ENCODE results near the gene AFTPH. TPM values are rescaled to one million over a fixed set of nuclear protein-coding genes. Genes with fewer than 3 reads are reported as not detected.

Gene AFTPH
- total and polyA plus RNA-seq, 9 of the 15 experiments (the other 6 are each of a cell fraction or from before 2014, with no cell fraction given): 8.0 to 26.2 (median 13.8) TPM

DNA sequence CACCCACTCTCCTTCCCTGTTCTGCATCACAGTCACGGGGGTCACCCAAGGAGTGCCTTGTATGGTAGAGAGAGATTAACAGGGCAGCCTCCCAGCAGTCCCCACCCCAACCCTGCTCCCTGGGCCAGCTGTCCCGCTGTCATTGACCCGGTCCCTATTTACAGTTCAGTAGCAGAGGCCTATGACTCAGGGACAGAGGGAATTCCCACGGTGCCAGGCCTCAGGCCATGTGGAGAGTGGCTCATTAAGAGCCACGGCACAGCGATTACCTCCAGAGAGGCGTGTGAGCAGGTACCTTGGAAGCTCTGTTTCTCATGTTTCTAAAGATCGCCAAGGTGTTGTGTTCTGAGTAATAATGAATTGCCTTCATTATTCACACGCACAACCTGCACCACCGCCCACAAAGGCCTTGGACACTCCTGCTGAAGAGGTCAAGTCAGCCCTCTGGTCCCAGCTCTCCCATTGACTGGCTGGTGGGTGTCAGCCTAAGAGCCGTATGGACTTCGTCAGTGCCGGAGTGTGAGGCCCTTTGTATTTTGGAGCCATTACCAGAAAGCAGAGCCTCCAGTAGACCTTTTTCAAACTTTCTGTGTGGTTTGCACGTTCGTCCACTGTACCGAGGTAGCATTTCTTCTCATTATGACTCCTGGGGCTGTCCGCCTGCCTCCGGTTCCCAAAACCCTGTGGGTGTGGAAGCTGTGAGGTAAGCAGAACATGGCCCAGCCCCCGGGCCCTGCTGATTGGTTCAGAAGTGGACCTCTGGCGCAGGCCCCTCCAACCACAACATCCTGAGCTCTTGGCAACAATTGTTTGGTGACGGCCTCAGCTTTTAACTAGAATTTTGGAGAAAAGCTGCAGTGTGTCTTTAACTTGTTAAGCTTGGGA is 82.6 kb downstream of the AFTPH start (continued):
- TF ChIP-seq, protein P1, sequence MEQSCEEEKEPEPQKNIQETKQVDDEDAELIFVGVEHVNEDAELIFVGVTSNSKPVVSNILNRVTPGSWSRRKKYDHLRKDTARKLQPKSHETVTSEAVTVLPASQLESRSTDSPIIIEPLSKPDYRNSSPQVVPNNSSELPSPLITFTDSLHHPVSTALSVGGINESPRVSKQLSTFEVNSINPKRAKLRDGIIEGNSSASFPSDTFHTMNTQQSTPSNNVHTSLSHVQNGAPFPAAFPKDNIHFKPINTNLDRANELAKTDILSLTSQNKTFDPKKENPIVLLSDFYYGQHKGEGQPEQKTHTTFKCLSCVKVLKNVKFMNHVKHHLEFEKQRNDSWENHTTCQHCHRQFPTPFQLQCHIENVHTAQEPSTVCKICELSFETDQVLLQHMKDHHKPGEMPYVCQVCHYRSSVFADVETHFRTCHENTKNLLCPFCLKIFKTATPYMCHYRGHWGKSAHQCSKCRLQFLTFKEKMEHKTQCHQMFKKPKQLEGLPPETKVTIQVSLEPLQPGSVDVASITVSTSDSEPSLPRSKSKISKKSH (CRISPR knock-in tag; IDR thresholded peaks at IDR 0.05): no peak
- TF ChIP-seq ETV5 (CRISPR knock-in tag; IDR thresholded peaks at IDR 0.05; ENCODE audit: low read depth): no peak
- TF ChIP-seq, protein P2, sequence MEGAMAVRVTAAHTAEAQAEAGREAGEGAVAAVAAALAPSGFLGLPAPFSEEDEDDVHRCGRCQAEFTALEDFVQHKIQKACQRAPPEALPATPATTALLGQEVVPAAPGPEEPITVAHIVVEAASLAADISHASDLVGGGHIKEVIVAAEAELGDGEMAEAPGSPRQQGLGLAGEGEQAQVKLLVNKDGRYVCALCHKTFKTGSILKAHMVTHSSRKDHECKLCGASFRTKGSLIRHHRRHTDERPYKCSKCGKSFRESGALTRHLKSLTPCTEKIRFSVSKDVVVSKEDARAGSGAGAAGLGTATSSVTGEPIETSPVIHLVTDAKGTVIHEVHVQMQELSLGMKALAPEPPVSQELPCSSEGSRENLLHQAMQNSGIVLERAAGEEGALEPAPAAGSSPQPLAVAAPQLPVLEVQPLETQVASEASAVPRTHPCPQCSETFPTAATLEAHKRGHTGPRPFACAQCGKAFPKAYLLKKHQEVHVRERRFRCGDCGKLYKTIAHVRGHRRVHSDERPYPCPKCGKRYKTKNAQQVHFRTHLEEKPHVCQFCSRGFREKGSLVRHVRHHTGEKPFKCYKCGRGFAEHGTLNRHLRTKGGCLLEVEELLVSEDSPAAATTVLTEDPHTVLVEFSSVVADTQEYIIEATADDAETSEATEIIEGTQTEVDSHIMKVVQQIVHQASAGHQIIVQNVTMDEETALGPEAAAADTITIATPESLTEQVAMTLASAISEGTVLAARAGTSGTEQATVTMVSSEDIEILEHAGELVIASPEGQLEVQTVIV (CRISPR knock-in tag; IDR thresholded peaks at IDR 0.05; ENCODE audit: borderline replicate concordance): no peak
- TF ChIP-seq U2AF2 (optimal IDR thresholded peaks at IDR 0.05; ENCODE audit: low read depth, low read length): no peak
- no peak for TF ChIP-seq ZNF384 (IDR thresholded peaks at IDR 0.05; ENCODE audit: low read depth, low read length)
- no peak for TF ChIP-seq PURB (CRISPR knock-in tag; IDR thresholded peaks at IDR 0.05; ENCODE audit: low read depth)
- TF ChIP-seq, protein P3, sequence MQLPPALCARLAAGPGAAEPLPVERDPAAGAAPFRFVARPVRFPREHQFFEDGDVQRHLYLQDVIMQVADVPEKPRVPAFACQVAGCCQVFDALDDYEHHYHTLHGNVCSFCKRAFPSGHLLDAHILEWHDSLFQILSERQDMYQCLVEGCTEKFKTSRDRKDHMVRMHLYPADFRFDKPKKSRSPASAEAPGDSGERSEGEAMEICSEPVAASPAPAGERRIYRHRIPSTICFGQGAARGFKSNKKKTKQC (CRISPR knock-in tag; IDR thresholded peaks at IDR 0.05): no peak
- TF ChIP-seq, protein P4, sequence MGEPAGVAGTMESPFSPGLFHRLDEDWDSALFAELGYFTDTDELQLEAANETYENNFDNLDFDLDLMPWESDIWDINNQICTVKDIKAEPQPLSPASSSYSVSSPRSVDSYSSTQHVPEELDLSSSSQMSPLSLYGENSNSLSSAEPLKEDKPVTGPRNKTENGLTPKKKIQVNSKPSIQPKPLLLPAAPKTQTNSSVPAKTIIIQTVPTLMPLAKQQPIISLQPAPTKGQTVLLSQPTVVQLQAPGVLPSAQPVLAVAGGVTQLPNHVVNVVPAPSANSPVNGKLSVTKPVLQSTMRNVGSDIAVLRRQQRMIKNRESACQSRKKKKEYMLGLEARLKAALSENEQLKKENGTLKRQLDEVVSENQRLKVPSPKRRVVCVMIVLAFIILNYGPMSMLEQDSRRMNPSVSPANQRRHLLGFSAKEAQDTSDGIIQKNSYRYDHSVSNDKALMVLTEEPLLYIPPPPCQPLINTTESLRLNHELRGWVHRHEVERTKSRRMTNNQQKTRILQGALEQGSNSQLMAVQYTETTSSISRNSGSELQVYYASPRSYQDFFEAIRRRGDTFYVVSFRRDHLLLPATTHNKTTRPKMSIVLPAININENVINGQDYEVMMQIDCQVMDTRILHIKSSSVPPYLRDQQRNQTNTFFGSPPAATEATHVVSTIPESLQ (CRISPR knock-in tag; IDR thresholded peaks at IDR 0.05): no peak
- 0 out of 2 replicates have a peak, but pooled peaks have one; percentile 13 for TF ChIP-seq JUND (IDR thresholded peaks at IDR 0.05; ENCODE audit: borderline replicate concordance, low read depth, low read length)
- TF ChIP-seq JUND (tag; IDR thresholded peaks at IDR 0.05; ENCODE audit: borderline replicate concordance, low read depth, low read length): peak; percentile 65; the same call in 2 of the 3 replicates
- TF ChIP-seq CHD2 (IDR thresholded peaks at IDR 0.05; ENCODE audit: low read depth, low read length): no peak
- TF ChIP-seq NFE2L1 (tag; IDR thresholded peaks at IDR 0.05; ENCODE audit: borderline replicate concordance, low read depth): no peak
- no peak for TF ChIP-seq TAL1 (IDR thresholded peaks at IDR 0.05)
- TF ChIP-seq ZFPM2 (CRISPR knock-in tag; IDR thresholded peaks at IDR 0.05): no peak
- peak; percentile 68 for TF ChIP-seq RBM25 (IDR thresholded peaks at IDR 0.05; ENCODE audit: low read depth, low read length, severe bottlenecking)
- TF ChIP-seq NCOA6 (IDR thresholded peaks at IDR 0.05): no peak
- TF ChIP-seq DNMT1 (IDR thresholded peaks at IDR 0.05): no peak
- TF ChIP-seq, protein P5, sequence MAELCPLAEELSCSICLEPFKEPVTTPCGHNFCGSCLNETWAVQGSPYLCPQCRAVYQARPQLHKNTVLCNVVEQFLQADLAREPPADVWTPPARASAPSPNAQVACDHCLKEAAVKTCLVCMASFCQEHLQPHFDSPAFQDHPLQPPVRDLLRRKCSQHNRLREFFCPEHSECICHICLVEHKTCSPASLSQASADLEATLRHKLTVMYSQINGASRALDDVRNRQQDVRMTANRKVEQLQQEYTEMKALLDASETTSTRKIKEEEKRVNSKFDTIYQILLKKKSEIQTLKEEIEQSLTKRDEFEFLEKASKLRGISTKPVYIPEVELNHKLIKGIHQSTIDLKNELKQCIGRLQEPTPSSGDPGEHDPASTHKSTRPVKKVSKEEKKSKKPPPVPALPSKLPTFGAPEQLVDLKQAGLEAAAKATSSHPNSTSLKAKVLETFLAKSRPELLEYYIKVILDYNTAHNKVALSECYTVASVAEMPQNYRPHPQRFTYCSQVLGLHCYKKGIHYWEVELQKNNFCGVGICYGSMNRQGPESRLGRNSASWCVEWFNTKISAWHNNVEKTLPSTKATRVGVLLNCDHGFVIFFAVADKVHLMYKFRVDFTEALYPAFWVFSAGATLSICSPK (IDR thresholded peaks at IDR 0.05; ENCODE audit: borderline replicate concordance): no peak

All from K562 (cell line).